GM12878 (cell line): ENCODE results near the gene SORCS2. TPM values are rescaled to one million over a fixed set of nuclear protein-coding genes. Genes with fewer than 3 reads are reported as not detected.

ENCODE experiments used
- ATAC-seq: fragments of 200-7000 bp; cut with Tn5 transposase; 3 replicates; pipeline ENCODE4 v1.9.1; 2020; ENCODE audit warnings: mild to moderate bottlenecking, moderate library complexity
- BruUV-seq: library from RNA; stranded (reverse); fragments of 400-500 nt; replicated peaks from 2 replicates; lab custom pipeline; 2021; lab: Mats Ljungman, UMichigan
- CTCF ChIA-PET: fragments of 300-600 bp; sonication (Branson Sonifier 250); formaldehyde crosslinking; extraction: SDS; loops from one replicate; lab custom pipeline; 2021; ENCODE audit warnings: inconsistent platforms; lab: Yijun Ruan, JAX
- POLR2A ChIA-PET: fragments of 350-600 bp; formaldehyde crosslinking; extraction: SDS; loops from one replicate; lab custom pipeline; 2021; ENCODE audit warnings: inconsistent platforms; lab: Charles Lee
- RAD21 ChIA-PET: fragments of 300-600 bp; sonication (Branson Sonifier 250); formaldehyde crosslinking; loops from one replicate; lab custom pipeline; 2023; ENCODE audit warnings: antibody characterized with exemption; ENCODE audit not compliant: unreplicated experiment; lab: Charles Lee
- SMC1A ChIA-PET: fragments of 300-600 bp; sonication (Branson Sonifier 250); formaldehyde crosslinking; loops from one replicate; lab custom pipeline; 2023; ENCODE audit not compliant: unreplicated experiment, uncharacterized antibody; lab: Charles Lee
- DNase-seq: peaks from one replicate; pipeline ENCODE4 v3.0.0-alpha.2; 2011; ENCODE audit warnings: low read depth, low spot score
- FAIRE-seq: peaks from 3 replicates; lab custom pipeline; 2011; peaks lifted over from hg19 to GRCh38; lab: Jason Lieb, UNC
- H2AFZ ChIP-seq: 2 replicates; pipeline ENCODE4 v1.6.0; 2011; ENCODE audit warnings: low read depth, low read length, control low read depth; ENCODE audit not compliant: control insufficient read depth
- H3K27ac ChIP-seq: 2 replicates; pipeline ENCODE4 v1.5.1; 2011; ENCODE audit warnings: control low read depth; ENCODE audit not compliant: control insufficient read depth, insufficient read depth
- H3K27me3 ChIP-seq, 2 experiments: replicated peaks in 1 of 2; 2 replicates each; pipeline versions ENCODE4 v1.6.0 to v1.6.1; 2011; ENCODE audit warnings: low read length in 1 of 2; ENCODE audit not compliant: control insufficient read depth in 2 of 2, insufficient read depth in 2 of 2
- H3K36me3 ChIP-seq, 2 experiments: 2 replicates each; pipeline ENCODE4 v1.5.1; 2011; ENCODE audit warnings: low read length in 1 of 2; ENCODE audit not compliant: control insufficient read depth in 2 of 2, insufficient read depth in 2 of 2
- H3K4me1 ChIP-seq: 2 replicates; pipeline ENCODE4 v1.6.1; 2011; ENCODE audit warnings: mild to moderate bottlenecking, low read length, moderate library complexity, mixed read lengths; ENCODE audit not compliant: control insufficient read depth, insufficient read depth
- H3K4me2 ChIP-seq: 2 replicates; pipeline ENCODE4 v1.6.0; 2011; ENCODE audit warnings: control low read depth; ENCODE audit not compliant: control insufficient read depth, insufficient read depth
- H3K4me3 ChIP-seq: fragments of 200-600 bp; sonication (generic); 2 replicates; pipeline ENCODE4 v1.5.1; 2016
- H3K79me2 ChIP-seq: 2 replicates; pipeline ENCODE4 v1.6.0; 2011; ENCODE audit warnings: low read length; ENCODE audit not compliant: control insufficient read depth, insufficient read depth
- H3K9ac ChIP-seq: 2 replicates; pipeline ENCODE4 v1.8.0; 2011; ENCODE audit warnings: low read length, control low read depth, mixed read lengths; ENCODE audit not compliant: control insufficient read depth, insufficient read depth
- H3K9me3 ChIP-seq: replicated peaks from 3 replicates; pipeline ENCODE4 v1.5.1; 2011; ENCODE audit warnings: mild to moderate bottlenecking, low read length; ENCODE audit not compliant: control insufficient read depth, insufficient read depth
- H4K20me1 ChIP-seq: 2 replicates; pipeline ENCODE4 v1.6.0; 2011; ENCODE audit not compliant: control insufficient read depth, insufficient read depth
- E4F1 ChIP-seq: fragments of 450-650 bp; IDR thresholded peaks from 2 replicates; pipeline ENCODE4 v1.6.1; 2018; ENCODE audit warnings: borderline replicate concordance, mild to moderate bottlenecking; ENCODE audit not compliant: partially characterized antibody
- MEF2B ChIP-seq: fragments of 450-650 bp; IDR thresholded peaks from 2 replicates; pipeline ENCODE4 v1.6.1; 2018; ENCODE audit warnings: mild to moderate bottlenecking, moderate library complexity; ENCODE audit not compliant: partially characterized antibody, poor library complexity, severe bottlenecking
- MTA2 ChIP-seq: fragments of 450-650 bp; IDR thresholded peaks from 2 replicates; pipeline ENCODE4 v1.6.1; 2016; ENCODE audit warnings: low read depth, mild to moderate bottlenecking, moderate library complexity
- MYB ChIP-seq: fragments of 150-350 bp; IDR thresholded peaks from 2 replicates; pipeline ENCODE4 v1.6.1; 2014; ENCODE audit warnings: mild to moderate bottlenecking, low read depth, low read length, borderline replicate concordance
- NR2F1 ChIP-seq: fragments of 450-650 bp; conservative IDR thresholded peaks from 2 replicates; pipeline ENCODE4 v1.6.1; 2017; ENCODE audit warnings: mild to moderate bottlenecking
- TCF12 ChIP-seq: IDR thresholded peaks from 2 replicates; pipeline ENCODE4 v1.6.1; 2011; ENCODE audit warnings: low read depth, mild to moderate bottlenecking, low read length
- WGBS: methylation state at CpG from one replicate; pipeline ENCODE4 v1.1.6; 2016; ENCODE audit warnings: low lambda C conversion rate; ENCODE audit not compliant: insufficient replicate concordance, insufficient coverage; ENCODE audit errors: missing lambda C conversion rate; 5-methylcytosine and 5-hydroxymethylcytosine counted together
- in situ Hi-C: fragments of 300-500 bp; cut with MboI; formaldehyde crosslinking; loops from 9 replicates; pipeline ENCODE4 v1.14.3; 2018; ENCODE audit warnings: mixed read lengths
- intact Hi-C: fragments of 100-400 bp; cut with micrococcal nuclease; formaldehyde crosslinking; loops from one replicate; pipeline ENCODE4 v1.14.2; 2022; ENCODE audit not compliant: unreplicated experiment
- polyA plus RNA-seq, 11 experiments: library from polyadenylated mRNA; depleted of rRNA in 4 of 11; unstranded in 6 of 11; stranded (reverse) in 5 of 11; fragments of >200 nt; fragmentation: Nextera tagmentation in 4 of 11; fragmentation: Illumina TruSeq in 1 of 11; extraction: Ambion mirVana in 4 of 11; extraction: Trizol in 1 of 11; gene quantifications; 1 replicate in 1 of 11; 2 replicates in 10 of 11; pipeline versions ENCODE4 v1.2.1 to v1.2.3, GENCODE V29; 2011 to 2016; ENCODE audit warnings: inconsistent platforms in 2 of 11, missing spikeins in 2 of 11, low read depth in 1 of 11
- total RNA-seq, 4 experiments: library from RNA; depleted of rRNA in 3 of 4; stranded (reverse); fragments of >200 nt in 3 of 4; fragmentation: Illumina TruSeq in 1 of 4; extraction: Trizol in 1 of 4; gene quantifications; 2 replicates each; pipeline versions ENCODE4 v1.2.1 to v1.2.3, GENCODE V29; 2013 to 2021

Gene SORCS2
- total and polyA plus RNA-seq, 10 of the 15 experiments (the other 5 are each of a cell fraction or from before 2014, with no cell fraction given): 0.01 to 0.15 (median 0.05) TPM; not detected in 5

DNA sequence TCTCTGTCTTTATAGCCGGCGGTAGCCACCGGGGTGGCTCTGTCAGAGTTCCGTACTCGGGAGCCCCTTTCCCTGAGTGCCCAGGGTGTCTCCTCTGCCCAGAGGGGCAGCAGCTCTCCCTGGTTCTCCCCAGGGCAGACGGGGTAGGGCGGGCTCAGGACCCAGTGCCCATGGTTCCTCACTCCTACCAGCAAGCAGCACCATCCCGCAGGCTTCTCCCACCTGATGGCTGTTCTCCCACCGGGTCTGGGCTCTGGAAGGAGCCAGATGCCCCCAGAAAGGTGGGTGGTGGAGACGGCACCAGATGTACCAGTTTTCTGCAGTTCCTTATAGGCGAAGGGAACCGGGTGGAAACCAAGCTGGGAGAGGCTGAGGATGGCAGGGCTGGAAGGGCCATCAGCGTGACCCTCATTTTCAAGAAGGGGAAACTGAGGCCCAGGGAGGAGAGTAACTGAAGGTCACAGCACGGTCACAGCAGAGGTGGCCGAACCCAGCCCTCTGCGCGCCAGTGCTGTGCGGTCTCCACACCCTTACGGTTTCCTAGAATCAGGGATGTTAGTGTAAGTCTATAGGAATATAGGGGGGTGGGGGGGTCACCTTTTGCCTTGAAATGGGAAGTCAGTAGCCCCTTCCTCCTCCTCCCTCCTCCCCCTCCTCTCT, 548.7 kb downstream of the SORCS2 start:
- no peak for FAIRE-seq
- no peaks in the 10 kb centered on the region; a peak in 2 of 4 replicates for H3K27me3 ChIP-seq
- POLR2A ChIA-PET: no interaction called here
- no peaks in the 10 kb centered on the region for H3K36me3 ChIP-seq
- H3K9ac ChIP-seq: no peak overlapping the region
- SMC1A ChIA-PET: no interaction called here
- H3K9me3 ChIP-seq: no peaks in the 10 kb centered on the region
- no peak overlapping the region for H3K27ac ChIP-seq
- H3K4me1 ChIP-seq: peaks cover 13% of the 10 kb centered on the region
- H4K20me1 ChIP-seq: no peaks in the 10 kb centered on the region
- RAD21 ChIA-PET: no interaction called here
- 45% methylated on average over 19 of the region's 19 CpGs for WGBS
- no peaks in the 10 kb centered on the region for H3K79me2 ChIP-seq
- intact Hi-C loops: no loop called here
- in situ Hi-C loops: no loop called here
- no peak overlapping the region for H2AFZ ChIP-seq
- TF ChIP-seq TCF12 (no peak), E4F1 (no peak), MEF2B (no peak), NR2F1 (no peak), MYB (no peak), MTA2 (no peak)
- no TSS peak for BruUV-seq
- no peak overlapping the region for H3K4me3 ChIP-seq
- ATAC-seq: no peak
- CTCF ChIA-PET: no interaction called here
- no peak overlapping the region for H3K4me2 ChIP-seq
- DNase-seq: no peak
